Fibroblast of skin of left biceps (primary cell): ENCODE measurements around the gene IMPA2.
"Not testable (repeated sequence)": the region's sequence is repeated elsewhere in the genome, so short reads cannot be mapped to it uniquely, and the experiment has no call there.

Source experiments
- DNase-seq, 2 experiments: peaks; one replicate each; pipeline ENCODE4 v3.0.0-alpha.2; 2013; ENCODE audit warnings: low read depth in 2 of 2

Gene IMPA2

DNA sequence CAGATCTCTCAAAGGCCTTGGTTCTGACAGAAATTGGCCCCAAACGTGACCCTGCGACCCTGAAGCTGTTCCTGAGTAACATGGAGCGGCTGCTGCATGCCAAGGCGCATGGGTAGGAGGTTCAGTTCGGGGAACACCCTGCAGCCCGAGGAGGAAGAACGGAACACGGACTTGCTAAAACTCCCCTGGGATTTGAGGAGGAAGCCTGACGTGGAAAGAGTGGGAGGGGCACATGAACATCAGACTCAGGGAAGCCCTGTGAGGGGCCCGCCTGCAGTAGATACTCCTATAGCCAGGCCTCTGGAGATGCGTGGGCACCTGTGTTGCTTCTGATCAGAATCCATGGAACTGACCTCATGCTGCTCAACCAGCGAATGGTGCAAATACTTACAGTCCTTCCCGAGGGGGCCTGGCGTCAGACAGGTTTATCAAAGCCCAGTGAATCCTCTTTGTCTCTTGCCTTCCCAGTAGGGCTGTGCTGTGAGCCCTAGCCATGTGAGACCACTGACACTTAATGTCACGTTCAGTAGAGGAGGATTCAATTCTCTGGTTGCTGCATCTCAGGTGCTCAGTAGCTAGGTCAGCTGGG lies 46.8 kb downstream of the IMPA2 start:
- no peak for DNase-seq

- no peak for DNase-seq
These were observed 47.4 kb downstream of the IMPA2 start for GRCh38 chr18:12028674-12029073.

- DNase-seq: no peak
These were observed 48.7 kb downstream of the IMPA2 start for GRCh38 chr18:12029786-12030584.

- no peak for DNase-seq
These were observed 49.4 kb downstream of the IMPA2 start for GRCh38 chr18:12030670-12031069.

GRCh38 chr18:12031181-12031580 lies 49.9 kb downstream of the IMPA2 start:
- no peak for DNase-seq

DNA sequence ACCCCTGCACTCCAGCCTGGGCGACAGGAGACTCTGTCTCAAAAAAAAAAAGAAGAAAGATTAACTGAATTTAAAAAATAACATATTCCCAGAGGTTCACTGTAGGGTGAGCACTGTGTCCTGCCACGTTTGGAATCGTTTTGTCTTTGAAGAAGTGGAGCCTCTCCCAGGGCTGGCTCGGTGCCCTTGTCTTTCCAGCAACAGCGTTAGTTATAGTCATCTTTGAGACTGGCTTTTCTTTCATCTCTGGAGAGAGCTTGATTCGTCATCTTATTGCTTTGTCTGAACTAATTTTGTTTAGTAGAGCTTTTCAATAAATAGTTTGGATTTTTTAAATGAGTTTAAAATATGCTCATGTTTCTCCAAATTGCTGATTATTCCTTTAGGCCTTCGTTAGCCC lies 50.5 kb downstream of the IMPA2 start:
- DNase-seq: peak; percentile 66 to 67

DNA sequence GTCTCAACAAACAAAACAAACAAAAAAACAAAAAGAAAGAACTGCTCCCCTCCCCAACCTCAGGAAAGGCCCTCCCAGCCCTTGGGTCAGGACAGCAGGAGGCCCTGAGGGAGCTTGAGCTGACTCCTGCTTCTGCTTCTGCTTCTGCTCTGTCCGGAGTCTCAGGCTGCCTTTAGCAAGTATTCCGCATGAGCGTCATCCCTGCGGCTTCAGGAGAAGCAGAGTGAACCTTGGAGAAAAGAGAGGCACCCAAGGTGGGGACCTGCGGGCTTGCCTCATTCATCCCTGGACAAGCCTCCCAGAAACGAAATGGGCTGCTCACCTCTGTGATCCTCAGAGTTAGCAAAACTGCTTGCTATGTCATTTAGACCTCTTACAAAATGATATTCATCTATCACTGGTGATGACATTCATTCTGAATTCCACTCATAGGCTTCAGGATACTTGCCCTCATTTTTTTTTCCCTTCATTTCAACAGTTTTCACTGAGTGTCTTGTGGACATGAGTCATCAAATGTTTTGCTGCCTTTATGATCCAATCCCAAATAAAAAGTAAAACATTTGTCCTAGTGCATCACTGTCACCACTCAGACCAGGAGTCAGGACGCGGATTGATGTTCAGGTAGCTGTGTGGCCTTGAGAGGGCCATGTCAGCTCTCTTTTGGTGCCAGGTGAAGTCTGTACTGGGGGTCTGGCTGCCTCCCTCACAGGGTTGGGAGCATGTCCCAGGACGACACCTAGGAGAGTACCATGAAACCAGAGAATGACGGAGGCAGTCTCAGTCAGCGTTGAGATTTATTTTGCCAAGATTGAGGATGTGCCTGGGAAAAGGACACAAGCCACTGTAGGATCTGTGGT lies 51.7 kb downstream of the IMPA2 start:
- peak; percentile 59 to 63 for DNase-seq

- DNase-seq: no peak
These were observed 52.3 kb downstream of the IMPA2 start for GRCh38 chr18:12033643-12034025.

GRCh38 chr18:12034241-12035100 lies 53.2 kb downstream of the IMPA2 start:
- no peak for DNase-seq

DNA sequence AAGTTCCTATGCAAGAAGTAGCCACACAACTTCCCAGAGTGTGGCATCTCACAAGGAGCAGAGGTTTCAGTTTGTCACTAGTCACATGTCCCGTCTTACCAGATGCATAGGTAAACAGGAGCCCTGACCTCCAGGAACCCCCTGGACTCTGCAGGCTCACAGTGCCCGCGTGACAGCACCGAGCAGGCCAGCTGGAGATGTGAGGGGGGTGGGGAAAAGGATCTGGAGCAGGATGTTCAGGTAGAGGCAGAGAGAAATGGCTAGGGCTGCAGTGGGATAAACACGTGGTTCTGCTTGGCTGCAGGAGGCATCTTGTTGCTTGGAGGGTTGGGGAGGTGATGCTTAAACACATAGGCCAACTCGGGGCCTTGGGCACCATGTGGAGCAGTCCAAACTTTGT lies 54.2 kb downstream of the IMPA2 start:
- no peak for DNase-seq

GRCh38 chr18:12036201-12036751 lies 55.0 kb downstream of the IMPA2 start:
- no peak for DNase-seq

- no peak for DNase-seq
These were observed 56.9 kb downstream of the IMPA2 start for GRCh38 chr18:12038082-12038638.

- DNase-seq: peak in 1 of 2 experiments; percentile 24
These were observed 57.6 kb downstream of the IMPA2 start for GRCh38 chr18:12038639-12039539.

GRCh38 chr18:12039540-12039930 lies 58.2 kb downstream of the IMPA2 start:
- DNase-seq: not testable (repeated sequence)

DNA sequence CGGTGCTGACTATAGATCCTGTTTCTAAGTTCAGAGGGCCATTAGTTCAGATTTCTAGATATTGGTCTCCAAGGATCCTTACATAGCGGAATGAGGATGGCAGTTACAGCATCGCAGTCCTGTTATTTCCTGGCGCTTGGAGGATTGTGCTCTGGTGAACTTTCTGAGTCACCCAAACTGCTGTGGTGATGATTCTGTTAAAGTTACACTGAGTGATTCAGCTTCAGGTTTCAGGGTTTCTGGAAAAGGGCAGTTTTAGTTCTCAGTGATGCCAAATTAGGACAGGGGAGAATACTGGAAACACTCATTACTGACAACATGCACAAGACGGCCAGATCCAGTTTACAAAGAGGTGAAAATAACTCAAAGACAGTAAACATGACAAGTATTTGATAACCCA lies 60.3 kb downstream of the IMPA2 start:
- DNase-seq: peak; percentile 67

GRCh38 chr18:12043811-12044210 lies 62.5 kb downstream of the IMPA2 start:
- DNase-seq: no peak

- DNase-seq: no peak
These were observed 63.3 kb downstream of the IMPA2 start for GRCh38 chr18:12044591-12044990.

DNA sequence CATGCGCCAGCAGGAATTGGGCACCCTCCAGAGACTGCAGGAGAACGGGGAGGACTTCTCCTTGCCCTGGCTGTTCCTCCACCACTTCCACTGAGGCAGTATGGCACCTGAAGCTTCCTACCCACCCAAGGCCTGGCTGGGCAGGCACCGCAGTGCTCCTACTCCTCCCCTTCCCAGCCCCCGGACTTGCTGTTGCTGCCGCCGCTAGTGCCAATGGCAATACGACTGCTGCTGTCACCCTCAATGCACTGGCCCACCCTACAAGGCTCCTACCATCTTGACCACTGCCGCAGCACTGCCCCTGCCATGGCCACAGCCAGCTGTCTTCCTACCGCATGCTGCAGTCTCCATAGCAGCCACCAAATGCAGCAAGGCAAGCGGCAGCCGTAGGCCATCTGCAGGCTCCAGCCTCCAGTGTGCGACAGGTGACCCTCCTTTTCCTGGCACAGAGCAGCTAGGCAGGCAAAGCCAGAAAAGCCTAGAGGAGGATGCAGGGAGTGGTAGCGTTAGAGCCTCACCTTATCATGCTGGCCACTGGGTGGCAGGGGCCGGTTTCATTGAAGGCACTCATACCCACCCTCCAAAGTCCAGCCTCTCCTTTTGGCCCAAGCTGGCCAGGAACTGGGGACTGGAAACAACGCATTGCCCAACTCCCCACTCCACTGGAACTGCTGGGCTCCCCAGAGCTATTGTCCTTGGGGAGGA lies 64.9 kb downstream of the IMPA2 start:
- DNase-seq: no peak

DNA sequence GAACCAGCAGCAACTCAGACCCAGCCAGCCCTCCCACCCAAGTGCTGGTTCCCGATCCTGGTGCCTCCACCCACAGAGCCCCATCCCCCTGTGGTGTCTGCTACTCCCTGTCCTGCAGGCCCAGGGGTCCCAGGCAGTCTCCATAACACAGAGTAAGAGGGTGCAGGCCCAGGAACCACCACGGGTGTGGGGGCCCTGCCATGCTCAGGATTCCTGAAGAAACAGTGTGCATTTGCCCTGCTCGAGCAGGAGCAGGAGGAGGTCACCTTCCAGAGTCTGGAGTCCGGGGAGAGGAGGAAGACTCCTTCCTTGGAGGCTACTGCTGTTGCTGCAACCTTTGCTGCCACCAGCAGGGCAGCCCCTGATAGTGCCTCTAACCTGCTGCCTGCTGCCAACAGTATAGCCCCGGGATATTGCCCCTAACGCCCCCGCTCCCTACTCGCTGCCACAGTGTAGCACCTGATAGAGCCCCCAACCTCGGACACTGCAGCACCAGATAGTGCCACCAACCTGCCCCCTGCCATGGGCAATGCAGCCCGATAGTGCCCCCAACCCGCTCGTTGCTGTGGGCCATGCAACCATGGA lies 65.5 kb downstream of the IMPA2 start:
- DNase-seq: no peak
